Measurements from ENCODE around the gene ZNF438. TPM values are rescaled to one million over a fixed set of nuclear protein-coding genes. Genes with fewer than 3 reads are reported as not detected.
A peak's percentile ranks its signal among the peaks of the same experiment; 100 is the strongest.

Gene ZNF438
- total and polyA plus RNA-seq, 4 donors, result 7.8 to 19.2 (median 10.2) TPM

DNA sequence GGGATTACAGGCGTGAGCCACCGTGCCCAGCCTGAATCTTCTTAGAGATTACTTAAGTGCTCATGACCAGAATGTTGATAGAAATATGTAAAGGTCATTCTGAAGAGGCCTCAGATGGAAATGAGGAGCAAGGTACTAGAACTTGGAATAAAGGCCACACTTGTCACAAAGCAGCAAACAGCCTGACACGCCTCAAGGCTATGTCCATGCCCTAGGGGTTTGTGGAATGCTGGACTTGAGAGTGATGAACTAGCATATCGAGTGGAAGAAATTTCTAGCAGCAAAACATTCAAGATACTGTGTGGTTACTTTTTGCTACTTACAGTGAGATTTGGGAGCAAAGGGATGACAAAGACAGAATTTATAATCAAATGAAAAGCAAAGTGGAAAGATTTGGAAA is 39.0 kb downstream of the ZNF438 start:
- H3K27me3 ChIP-seq (ENCODE audit: control insufficient read depth in 3 of 3, insufficient read depth in 3 of 3, low read length in 2 of 3), result no peaks in the 10 kb centered on the region
- 77 to 92% methylated on average over 4 of the region's 4 CpGs for WGBS, 2 donors
- ATAC-seq (ENCODE audit: insufficient read depth, low FRiP score), result no peak
- H3K27ac ChIP-seq (ENCODE audit: low read depth in 1 of 2, low read length in 1 of 2), result peak overlapping the region in 1 of 2 donors; percentile 20
- DNase-seq, result no peak
- H3K4me1 ChIP-seq (ENCODE audit: control insufficient read depth in 5 of 5, insufficient read depth in 5 of 5, low read length in 5 of 5), result peaks cover 0 to 7% (median 3%) of the 10 kb centered on the region in 5 donors
- TF ChIP-seq, protein P1, sequence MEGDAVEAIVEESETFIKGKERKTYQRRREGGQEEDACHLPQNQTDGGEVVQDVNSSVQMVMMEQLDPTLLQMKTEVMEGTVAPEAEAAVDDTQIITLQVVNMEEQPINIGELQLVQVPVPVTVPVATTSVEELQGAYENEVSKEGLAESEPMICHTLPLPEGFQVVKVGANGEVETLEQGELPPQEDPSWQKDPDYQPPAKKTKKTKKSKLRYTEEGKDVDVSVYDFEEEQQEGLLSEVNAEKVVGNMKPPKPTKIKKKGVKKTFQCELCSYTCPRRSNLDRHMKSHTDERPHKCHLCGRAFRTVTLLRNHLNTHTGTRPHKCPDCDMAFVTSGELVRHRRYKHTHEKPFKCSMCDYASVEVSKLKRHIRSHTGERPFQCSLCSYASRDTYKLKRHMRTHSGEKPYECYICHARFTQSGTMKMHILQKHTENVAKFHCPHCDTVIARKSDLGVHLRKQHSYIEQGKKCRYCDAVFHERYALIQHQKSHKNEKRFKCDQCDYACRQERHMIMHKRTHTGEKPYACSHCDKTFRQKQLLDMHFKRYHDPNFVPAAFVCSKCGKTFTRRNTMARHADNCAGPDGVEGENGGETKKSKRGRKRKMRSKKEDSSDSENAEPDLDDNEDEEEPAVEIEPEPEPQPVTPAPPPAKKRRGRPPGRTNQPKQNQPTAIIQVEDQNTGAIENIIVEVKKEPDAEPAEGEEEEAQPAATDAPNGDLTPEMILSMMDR (IDR thresholded peaks at IDR 0.05; ENCODE audit: control extremely low read depth, extremely low read depth), result no peak
- H3K4me3 ChIP-seq, result no peak overlapping the region
- H3K9ac ChIP-seq (ENCODE audit: insufficient read depth in 1 of 2, low read length in 2 of 2), result no peak overlapping the region
- peaks cover 0 to 1% (median 0%) of the 10 kb centered on the region in 4 donors for H3K36me3 ChIP-seq (ENCODE audit: control insufficient read depth in 4 of 4, insufficient read depth in 4 of 4, low read length in 4 of 4)
- peaks cover 0 to 8% (median 0%) of the 10 kb centered on the region in 4 donors for H3K9me3 ChIP-seq (ENCODE audit: control insufficient read depth in 4 of 4, insufficient read depth in 3 of 4, low read length in 3 of 4)

DNA sequence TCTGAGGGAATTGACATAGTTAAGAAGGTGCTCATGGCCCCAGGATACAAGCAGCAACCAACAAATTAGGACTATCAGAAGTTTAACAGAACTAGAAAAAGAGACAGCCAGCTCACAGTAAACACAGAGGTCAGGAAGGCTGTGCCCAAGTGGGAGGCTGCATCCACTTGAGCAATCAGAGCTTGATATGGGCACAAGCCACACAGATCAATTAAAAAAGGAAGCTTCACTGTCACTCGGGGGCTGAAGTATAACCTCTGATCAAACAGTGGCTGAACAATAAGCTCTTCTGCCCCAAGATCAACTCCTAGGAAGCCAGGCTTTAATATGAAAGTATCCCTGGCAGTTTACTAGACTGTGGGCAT is 40.0 kb downstream of the ZNF438 start:
- H3K27me3 ChIP-seq (ENCODE audit: control insufficient read depth in 3 of 3, insufficient read depth in 3 of 3, low read length in 2 of 3), result no peaks in the 10 kb centered on the region
- DNase-seq, result no peak
- WGBS, 2 donors, result 0 to 45% methylated on average over 1 of the region's 1 CpG
- peak overlapping the region in 1 of 2 donors; percentile 35 for H3K27ac ChIP-seq (ENCODE audit: low read depth in 1 of 2, low read length in 1 of 2)
- no peak overlapping the region for H3K9ac ChIP-seq (ENCODE audit: insufficient read depth in 1 of 2, low read length in 2 of 2)
- H3K4me1 ChIP-seq (ENCODE audit: control insufficient read depth in 5 of 5, insufficient read depth in 5 of 5, low read length in 5 of 5), result peaks cover 0 to 9% (median 3%) of the 10 kb centered on the region in 5 donors
- TF ChIP-seq, protein P1 (IDR thresholded peaks at IDR 0.05; ENCODE audit: control extremely low read depth, extremely low read depth), result no peak
- H3K9me3 ChIP-seq (ENCODE audit: control insufficient read depth in 4 of 4, insufficient read depth in 3 of 4, low read length in 3 of 4), result peaks cover 0 to 8% (median 0%) of the 10 kb centered on the region in 4 donors
- ATAC-seq (ENCODE audit: insufficient read depth, low FRiP score), result no peak
- peaks cover 0 to 1% (median 0%) of the 10 kb centered on the region in 4 donors for H3K36me3 ChIP-seq (ENCODE audit: control insufficient read depth in 4 of 4, insufficient read depth in 4 of 4, low read length in 4 of 4)
- no peak overlapping the region for H3K4me3 ChIP-seq

DNA sequence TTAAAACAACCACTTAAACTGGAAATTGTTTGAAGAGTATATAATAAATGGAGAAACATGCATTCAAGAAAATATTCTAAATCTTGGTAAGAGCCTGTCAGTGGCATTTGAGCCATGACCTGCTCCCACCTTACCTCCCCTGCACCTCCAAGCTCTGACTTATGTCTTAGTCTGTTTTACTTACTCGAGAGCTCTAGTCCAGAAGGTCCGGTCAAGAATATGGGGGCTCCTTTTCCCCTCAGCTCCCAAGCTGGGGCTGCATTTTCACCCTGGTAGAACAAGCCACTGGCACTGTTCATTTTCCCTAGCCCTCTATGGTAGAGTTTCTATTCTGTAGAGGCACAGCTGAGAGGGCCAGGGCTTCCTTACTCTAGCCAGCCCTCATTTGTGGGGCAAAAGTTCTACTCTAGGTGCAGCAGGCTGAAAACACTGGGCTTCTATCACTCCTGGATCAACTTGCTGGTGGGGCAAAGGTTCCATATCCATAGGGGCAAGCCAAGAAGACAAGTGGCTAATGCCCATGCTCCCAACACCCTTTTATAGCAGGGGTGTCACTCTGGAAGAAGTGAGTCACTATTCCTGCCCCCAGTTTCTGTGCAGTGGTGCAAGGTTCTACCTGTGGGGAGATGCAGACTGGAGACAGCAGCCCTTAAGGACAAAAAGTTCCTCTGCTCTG is 40.6 kb downstream of the ZNF438 start:
- 97 to 100% methylated on average over 2 of the region's 2 CpGs for WGBS, 2 donors
- Histone ChIP-seq H3K9ac (ENCODE audit: insufficient read depth in 1 of 2, low read length in 2 of 2) (no peak overlapping the region), H3K4me3 (no peak overlapping the region), H3K36me3 (ENCODE audit: control insufficient read depth in 4 of 4, insufficient read depth in 4 of 4, low read length in 4 of 4) (peaks cover 0 to 1% (median 0%) of the 10 kb centered on the region in 4 donors), H3K9me3 (ENCODE audit: control insufficient read depth in 4 of 4, insufficient read depth in 3 of 4, low read length in 3 of 4) (peaks cover 0 to 8% (median 0%) of the 10 kb centered on the region in 4 donors), H3K4me1 (ENCODE audit: control insufficient read depth in 5 of 5, insufficient read depth in 5 of 5, low read length in 5 of 5) (peaks cover 0 to 12% (median 5%) of the 10 kb centered on the region in 5 donors), H3K27me3 (ENCODE audit: control insufficient read depth in 3 of 3, insufficient read depth in 3 of 3, low read length in 2 of 3) (no peaks in the 10 kb centered on the region), H3K27ac (ENCODE audit: low read depth in 1 of 2, low read length in 1 of 2) (peak overlapping the region; percentile 27 to 35)
- TF ChIP-seq, protein P1 (IDR thresholded peaks at IDR 0.05; ENCODE audit: control extremely low read depth, extremely low read depth), result no peak
- DNase-seq (no peak), ATAC-seq (ENCODE audit: insufficient read depth, low FRiP score) (no peak)

Data from lung (tissue), 12 donors.